Activated T-helper 2 cell treated with anti-CD3 and anti-CD28 coated beads, Interferon-gamma antibody, Interleukin-2, Interleukin-4, amounts not matched to agents 10 μg/mL and 5 μg/mL and 100 μg/mL, durations not matched to agents 14 hours and 24 hours and 36 hours (primary cell): Measurements from ENCODE around the gene PHTF1. TPM values are rescaled to one million over a fixed set of nuclear protein-coding genes. Genes with fewer than 3 reads are reported as not detected.

Source experiments
- DNase-seq: peaks from one replicate; pipeline ENCODE4 v3.0.0; 2021; ENCODE audit warnings: low spot score
- H3K27ac Mint-ChIP-seq: one replicate; pipeline ENCODE4 v1.8.0; 2021; ENCODE audit warnings: mixed read lengths
- H3K27me3 Mint-ChIP-seq: one replicate; pipeline ENCODE4 v1.8.0; 2021; ENCODE audit warnings: low read depth, mixed read lengths
- H3K36me3 Mint-ChIP-seq: one replicate; pipeline ENCODE4 v1.8.0; 2021; ENCODE audit warnings: low read depth, mixed read lengths
- H3K4me1 Mint-ChIP-seq: one replicate; pipeline ENCODE4 v1.8.0; 2021; ENCODE audit warnings: low read depth, mixed read lengths
- H3K4me3 Mint-ChIP-seq: one replicate; pipeline ENCODE4 v1.8.0; 2021; ENCODE audit warnings: low read depth, mild to moderate bottlenecking, moderate library complexity, mixed read lengths
- H3K9me3 Mint-ChIP-seq: one replicate; pipeline ENCODE4 v1.8.0; 2021; ENCODE audit warnings: mixed read lengths
- intact Hi-C: fragments of 100-400 bp; cut with micrococcal nuclease; formaldehyde crosslinking; loops from one replicate; pipeline ENCODE4 v1.15.1; 2023
- total RNA-seq: library from RNA; stranded (reverse); gene quantifications from 2 replicates; pipeline ENCODE4 v1.2.3, GENCODE V29; 2022

PHTF1 gene
- total RNA-seq, 1 donor from 2014 or later = 22.5 TPM

- no peak overlapping the region for H3K4me3 Mint-ChIP-seq
- H3K36me3 Mint-ChIP-seq = peaks cover 15% of the 10 kb centered on the region
- no peaks in the 10 kb centered on the region for H3K27me3 Mint-ChIP-seq
- intact Hi-C loops = no loop called here
- H3K9me3 Mint-ChIP-seq = no peaks in the 10 kb centered on the region
- peaks cover 1% of the 10 kb centered on the region for H3K4me1 Mint-ChIP-seq
- no peak overlapping the region for H3K27ac Mint-ChIP-seq
- no peak for DNase-seq
These were observed 72.2 kb downstream of the PHTF1 start for GRCh38 chr1:113686891-113687618.

- H3K36me3 Mint-ChIP-seq = peaks cover 4% of the 10 kb centered on the region
- no peak overlapping the region for H3K4me3 Mint-ChIP-seq
- no peaks in the 10 kb centered on the region for H3K9me3 Mint-ChIP-seq
- no peak overlapping the region for H3K27ac Mint-ChIP-seq
- intact Hi-C loops = no loop called here
- no peak for DNase-seq
- H3K27me3 Mint-ChIP-seq = no peaks in the 10 kb centered on the region
- peaks cover 5% of the 10 kb centered on the region for H3K4me1 Mint-ChIP-seq
These were observed 75.1 kb downstream of the PHTF1 start for GRCh38 chr1:113684153-113684541.

GRCh38 chr1:113683384-113684152 is 75.7 kb downstream of the PHTF1 start:
- Mint-ChIP-seq H3K36me3 (peaks cover 4% of the 10 kb centered on the region), H3K4me3 (no peak overlapping the region), H3K9me3 (no peaks in the 10 kb centered on the region), H3K27ac (no peak overlapping the region), H3K27me3 (no peaks in the 10 kb centered on the region), H3K4me1 (peaks cover 5% of the 10 kb centered on the region)
- intact Hi-C loops = no loop called here
- DNase-seq = no peak

GRCh38 chr1:113681596-113682337 is 77.5 kb downstream of the PHTF1 start:
- Mint-ChIP-seq H3K27me3 (peaks cover 2% of the 10 kb centered on the region), H3K27ac (no peak overlapping the region), H3K36me3 (peaks cover 4% of the 10 kb centered on the region), H3K4me3 (no peak overlapping the region), H3K4me1 (peaks cover 5% of the 10 kb centered on the region), H3K9me3 (no peaks in the 10 kb centered on the region)
- DNase-seq = no peak
- intact Hi-C loops = no loop called here

GRCh38 chr1:113678159-113678469 is 81.2 kb downstream of the PHTF1 start:
- H3K4me3 Mint-ChIP-seq = no peak overlapping the region
- H3K36me3 Mint-ChIP-seq = peaks cover 4% of the 10 kb centered on the region

GRCh38 chr1:113677250-113678158 is 81.8 kb downstream of the PHTF1 start:
- DNase-seq = no peak
- H3K36me3 Mint-ChIP-seq = no peaks in the 10 kb centered on the region
- peaks cover 15% of the 10 kb centered on the region for H3K4me1 Mint-ChIP-seq
- intact Hi-C loops = loop anchor here (1.0 to 10.0 kb wide), 4 partner anchors 283 to 961 kb away; partner anchors contain the start of genes LRIG2 and MAGI3
- no peak overlapping the region for H3K4me3 Mint-ChIP-seq
- peaks cover 2% of the 10 kb centered on the region for H3K27me3 Mint-ChIP-seq
- H3K9me3 Mint-ChIP-seq = no peaks in the 10 kb centered on the region
- H3K27ac Mint-ChIP-seq = no peak overlapping the region

More at GRCh38 chr1:113678159-113678469, 81.2 kb downstream of the PHTF1 start:
- Mint-ChIP-seq H3K4me1 (peaks cover 16% of the 10 kb centered on the region), H3K27ac (no peak overlapping the region), H3K27me3 (peaks cover 2% of the 10 kb centered on the region), H3K9me3 (no peaks in the 10 kb centered on the region)
- intact Hi-C loops = loop anchor here (2.0 to 10.0 kb wide), 3 partner anchors 283 to 961 kb away; partner anchors contain the start of genes LRIG2 and MAGI3
- DNase-seq = no peak

GRCh38 chr1:113676524-113676923 is 82.8 kb downstream of the PHTF1 start:
- Mint-ChIP-seq H3K27ac (no peak overlapping the region), H3K9me3 (no peaks in the 10 kb centered on the region), H3K4me3 (no peak overlapping the region), H3K27me3 (peaks cover 2% of the 10 kb centered on the region), H3K4me1 (peaks cover 15% of the 10 kb centered on the region), H3K36me3 (no peaks in the 10 kb centered on the region)
- no peak for DNase-seq
- intact Hi-C loops = loop anchor here (10.0 kb wide), 1 partner anchor 282 kb away; the partner anchor contains the start of gene MAGI3

- no peak overlapping the region for H3K4me3 Mint-ChIP-seq
- H3K27me3 Mint-ChIP-seq = peaks cover 2% of the 10 kb centered on the region
- peaks cover 12% of the 10 kb centered on the region for H3K4me1 Mint-ChIP-seq
- intact Hi-C loops = loop anchor here (10.0 kb wide), 1 partner anchor 281 kb away; the partner anchor contains the start of gene MAGI3
- no peaks in the 10 kb centered on the region for H3K36me3 Mint-ChIP-seq
- no peak overlapping the region for H3K27ac Mint-ChIP-seq
- no peak for DNase-seq
- H3K9me3 Mint-ChIP-seq = no peaks in the 10 kb centered on the region
These were observed 84.0 kb downstream of the PHTF1 start for GRCh38 chr1:113675302-113675701.

GRCh38 chr1:113674591-113674990 is 84.7 kb downstream of the PHTF1 start:
- no peaks in the 10 kb centered on the region for H3K36me3 Mint-ChIP-seq
- H3K9me3 Mint-ChIP-seq = no peaks in the 10 kb centered on the region
- peaks cover 12% of the 10 kb centered on the region for H3K4me1 Mint-ChIP-seq
- intact Hi-C loops = loop anchor here (10.0 kb wide), 1 partner anchor 280 kb away; the partner anchor contains the start of gene MAGI3
- H3K27me3 Mint-ChIP-seq = peaks cover 2% of the 10 kb centered on the region
- DNase-seq = no peak
- no peak overlapping the region for H3K4me3 Mint-ChIP-seq
- H3K27ac Mint-ChIP-seq = no peak overlapping the region

- H3K4me1 Mint-ChIP-seq = peaks cover 12% of the 10 kb centered on the region
- no peaks in the 10 kb centered on the region for H3K9me3 Mint-ChIP-seq
- no peaks in the 10 kb centered on the region for H3K27me3 Mint-ChIP-seq
- no peak overlapping the region for H3K27ac Mint-ChIP-seq
- H3K4me3 Mint-ChIP-seq = no peak overlapping the region
- intact Hi-C loops = loop anchor here (10.0 kb wide), 1 partner anchor 278 kb away; the partner anchor contains the start of gene MAGI3
- no peaks in the 10 kb centered on the region for H3K36me3 Mint-ChIP-seq
- no peak for DNase-seq
These were observed 86.8 kb downstream of the PHTF1 start for GRCh38 chr1:113672491-113672890.

- Mint-ChIP-seq H3K9me3 (no peaks in the 10 kb centered on the region), H3K4me3 (no peak overlapping the region)
- intact Hi-C loops = loop anchor here (10.0 kb wide), 1 partner anchor 276 kb away; the partner anchor contains the start of gene MAGI3
These were observed 88.6 kb downstream of the PHTF1 start for GRCh38 chr1:113670650-113671049.

GRCh38 chr1:113669988-113670387 is 89.3 kb downstream of the PHTF1 start:
- H3K27me3 Mint-ChIP-seq = no peaks in the 10 kb centered on the region
- H3K36me3 Mint-ChIP-seq = no peaks in the 10 kb centered on the region
- intact Hi-C loops = loop anchor here (10.0 kb wide), 1 partner anchor 275 kb away; the partner anchor contains the start of gene MAGI3
- no peak for DNase-seq
- no peak overlapping the region for H3K4me3 Mint-ChIP-seq
- H3K9me3 Mint-ChIP-seq = no peaks in the 10 kb centered on the region
- no peak overlapping the region for H3K27ac Mint-ChIP-seq
- peaks cover 5% of the 10 kb centered on the region for H3K4me1 Mint-ChIP-seq

More at GRCh38 chr1:113670650-113671049, 88.6 kb downstream of the PHTF1 start:
- no peak for DNase-seq
- H3K4me1 Mint-ChIP-seq = peaks cover 12% of the 10 kb centered on the region
- H3K36me3 Mint-ChIP-seq = no peaks in the 10 kb centered on the region
- no peaks in the 10 kb centered on the region for H3K27me3 Mint-ChIP-seq
- H3K27ac Mint-ChIP-seq = no peak overlapping the region
